A549 (cell line): ENCODE data around the gene PITPNC1. TPM values are rescaled to one million over a fixed set of nuclear protein-coding genes. Genes with fewer than 3 reads are reported as not detected.

Source experiments
- ATAC-seq, 2 experiments: fragments of 200-7000 bp in 1 of 2; fragments of >200 bp in 1 of 2; cut with Nextera tagmentation in 1 of 2; cut with Tn5 transposase in 1 of 2; 3 replicates each; pipeline versions ENCODE4 v1.8.0 to v1.9.1; 2018 to 2020; ENCODE audit warnings: mild to moderate bottlenecking in 1 of 2, moderate library complexity in 1 of 2
- CTCF ChIA-PET: fragments of 300-600 bp; sonication (Branson Sonifier 250); formaldehyde crosslinking; extraction: SDS; loops from one replicate; lab custom pipeline; 2021; ENCODE audit warnings: antibody characterized with exemption, inconsistent platforms; lab: Yijun Ruan, JAX
- POLR2A ChIA-PET: fragments of 350-600 bp; formaldehyde crosslinking; extraction: SDS; loops from one replicate; lab custom pipeline; 2021; ENCODE audit warnings: antibody characterized with exemption, inconsistent platforms; lab: Yijun Ruan, JAX
- DNase-seq, 2 experiments: peaks; one replicate each; pipeline versions ENCODE4 v3.0.0 to v3.0.0-alpha.2; 2011 to 2016; ENCODE audit warnings: low read depth in 1 of 2, low spot score in 1 of 2
- FAIRE-seq: peaks from 2 replicates; lab custom pipeline; 2011; peaks lifted over from hg19 to GRCh38; lab: Jason Lieb, UNC
- H3K27ac ChIP-seq, 2 experiments: fragments of >200 bp; sonication (Bioruptor Twin); formaldehyde crosslinking; 3 replicates each; pipeline ENCODE4 v1.5.1; 2016 to 2017
- H3K4me1 ChIP-seq: fragments of >200 bp; sonication (Bioruptor Twin); formaldehyde crosslinking; 3 replicates; pipeline ENCODE4 v1.6.1; 2016
- H3K4me2 ChIP-seq: fragments of >200 bp; sonication (Bioruptor Twin); formaldehyde crosslinking; 3 replicates; pipeline ENCODE4 v1.6.1; 2016
- H3K4me3 ChIP-seq: fragments of >200 bp; sonication (Bioruptor Twin); formaldehyde crosslinking; 3 replicates; pipeline ENCODE4 v1.5.1; 2016
- H3K9me3 ChIP-seq: fragments of >200 bp; sonication (Bioruptor Twin); formaldehyde crosslinking; 3 replicates; pipeline ENCODE4 v1.6.1; 2016
- BCL3 ChIP-seq: fragments of >200 bp; sonication (Bioruptor Twin); formaldehyde crosslinking; IDR thresholded peaks from 3 replicates; pipeline ENCODE4 v1.6.1; 2016
- BHLHE40 ChIP-seq: IDR thresholded peaks from 2 replicates; pipeline ENCODE4 v1.6.1; 2012; ENCODE audit warnings: low read depth, low read length, inconsistent platforms
- CBX2 ChIP-seq: fragments of 200-600 bp; sonication (generic); IDR thresholded peaks from 2 replicates; pipeline ENCODE4 v1.6.1; 2016; ENCODE audit warnings: low read depth, mild to moderate bottlenecking, borderline replicate concordance
- CEBPB ChIP-seq, 2 experiments: fragments of >200 bp in 1 of 2; sonication (Bioruptor Twin) in 1 of 2; formaldehyde crosslinking in 1 of 2; IDR thresholded peaks; 2 replicates each; pipeline ENCODE4 v1.6.1; 2012 to 2016
- ELK1 ChIP-seq: fragments of 150-350 bp; IDR thresholded peaks from 2 replicates; pipeline ENCODE4 v1.6.1; 2014; ENCODE audit warnings: low read depth, mild to moderate bottlenecking, low read length
- EP300 ChIP-seq, 2 experiments: fragments of >200 bp; sonication (Bioruptor Twin); formaldehyde crosslinking; IDR thresholded peaks; 2 replicates in 1 of 2; 3 replicates in 1 of 2; pipeline ENCODE4 v1.6.1; 2016 to 2017
- ESRRA ChIP-seq: fragments of 150-350 bp; IDR thresholded peaks from 2 replicates; pipeline ENCODE4 v1.6.1; 2014; ENCODE audit warnings: mild to moderate bottlenecking, low read length, borderline replicate concordance
- FOSL2 ChIP-seq, 2 experiments: fragments of 450-650 bp in 1 of 2; fragments of >200 bp in 1 of 2; sonication (Bioruptor Twin) in 1 of 2; formaldehyde crosslinking; IDR thresholded peaks; 2 replicates each; pipeline versions ENCODE4 v1.5.0 to v1.6.1; 2016 to 2020; ENCODE audit warnings: mild to moderate bottlenecking in 1 of 2, moderate library complexity in 1 of 2
- GATA3 ChIP-seq: IDR thresholded peaks from 2 replicates; pipeline ENCODE4 v1.6.1; 2012; ENCODE audit warnings: borderline replicate concordance
- HDAC2 ChIP-seq: fragments of 200-600 bp; sonication (generic); IDR thresholded peaks from 2 replicates; pipeline ENCODE4 v1.6.1; 2016
- HOXA7 ChIP-seq: fragments of 250-450 bp; sonication (Bioruptor Pico); IDR thresholded peaks from 2 replicates; pipeline ENCODE4 v1.5.0; 2020; ENCODE audit warnings: mild to moderate bottlenecking, moderate library complexity
- HOXB13 ChIP-seq: fragments of 250-450 bp; sonication (Bioruptor Pico); IDR thresholded peaks from 2 replicates; pipeline ENCODE4 v1.5.0; 2020; ENCODE audit warnings: low read depth, mild to moderate bottlenecking, moderate library complexity
- JUN ChIP-seq, 2 experiments: fragments of >200 bp; sonication (Bioruptor Twin); formaldehyde crosslinking; IDR thresholded peaks; 2 replicates in 1 of 2; 3 replicates in 1 of 2; pipeline ENCODE4 v1.6.1; 2016 to 2017
- KDM1A ChIP-seq: fragments of 200-600 bp; sonication (generic); IDR thresholded peaks from 2 replicates; pipeline ENCODE4 v1.6.1; 2016; ENCODE audit warnings: low read depth, mild to moderate bottlenecking
- NR3C1 ChIP-seq: fragments of >200 bp; sonication (Bioruptor Twin); formaldehyde crosslinking; IDR thresholded peaks from 3 replicates; pipeline ENCODE4 v1.6.1; 2017
- PBX3 ChIP-seq: IDR thresholded peaks from 2 replicates; pipeline ENCODE4 v1.6.1; 2012
- RNF2 ChIP-seq: fragments of 200-600 bp; sonication (generic); IDR thresholded peaks from 2 replicates; pipeline ENCODE4 v1.6.1; 2016; ENCODE audit warnings: low read depth, mild to moderate bottlenecking, antibody characterized with exemption, moderate library complexity, borderline replicate concordance
- TFCP2L1 ChIP-seq: fragments of 250-450 bp; sonication (Bioruptor Pico); IDR thresholded peaks from 2 replicates; pipeline ENCODE4 v1.5.0; 2021; ENCODE audit warnings: mild to moderate bottlenecking
- USF2 ChIP-seq: fragments of 450-650 bp; IDR thresholded peaks from 2 replicates; pipeline ENCODE4 v1.6.1; 2014; ENCODE audit warnings: antibody characterized with exemption
- ZC3H11A ChIP-seq: fragments of 450-650 bp; IDR thresholded peaks from 2 replicates; pipeline ENCODE4 v1.6.1; 2014; ENCODE audit warnings: antibody characterized with exemption, mild to moderate bottlenecking
- ZFP36 ChIP-seq: fragments of 450-650 bp; IDR thresholded peaks from 2 replicates; pipeline ENCODE4 v1.6.1; 2014; ENCODE audit warnings: borderline replicate concordance; ENCODE audit not compliant: partially characterized antibody
- WGBS: methylation state at CpG from one replicate; pipeline ENCODE4 v1.1.6; 2017; ENCODE audit errors: missing lambda C conversion rate; 5-methylcytosine and 5-hydroxymethylcytosine counted together
- polyA plus RNA-seq, 4 experiments: library from polyadenylated mRNA; depleted of rRNA in 3 of 4; stranded (reverse); fragments of >200 nt; fragmentation: RNase III in 1 of 4; extraction: RNeasy Plus Mini Kit Qiagen cat#74134 plus additional on column Dnase treatment in 1 of 4; gene quantifications; 2 replicates in 3 of 4; 3 replicates in 1 of 4; pipeline ENCODE4 v1.2.3, GENCODE V29; 2011 to 2017

The PITPNC1 gene
- polyA plus RNA-seq, 2 of the 4 experiments (the other 2 are of a cell fraction): 3.7 to 11.2 TPM

- TF ChIP-seq ELK1: no peak
Measured at GRCh38 chr17:67617304-67617899, 240.3 kb downstream of the PITPNC1 start (continued).

- no peak for DNase-seq
- Histone ChIP-seq H3K9me3 (no peaks in the 10 kb centered on the region), H3K4me2 (no peak overlapping the region), H3K4me3 (no peak overlapping the region), H3K4me1 (no peaks in the 10 kb centered on the region), H3K27ac (no peak overlapping the region)
- WGBS: 82% methylated on average over 8 of the region's 9 CpGs
- TF ChIP-seq CEBPB (IDR thresholded peaks at IDR 0.05) (no peak), BHLHE40 (no peak), EP300 (IDR thresholded peaks at IDR 0.05) (no peak)
- ChIA-PET POLR2A (no interaction called here), CTCF (interaction anchor here (0.7 to 1.7 kb wide), 8 partner anchors 8 to 245 kb away, joined by 3 to 7 read pairs (median 4); no protein-coding TSS in a partner anchor)
- no peak for FAIRE-seq
- ATAC-seq: no peak
Measured at GRCh38 chr17:67619555-67619954, 242.5 kb downstream of the PITPNC1 start.

GRCh38 chr17:67620088-67620487, 243.0 kb downstream of the PITPNC1 start:
- Histone ChIP-seq H3K4me1 (no peaks in the 10 kb centered on the region), H3K4me2 (no peak overlapping the region), H3K27ac (no peak overlapping the region), H3K9me3 (no peaks in the 10 kb centered on the region), H3K4me3 (no peak overlapping the region)
- TF ChIP-seq KDM1A: no peak
- no peak for TF ChIP-seq HDAC2
- ChIA-PET CTCF (interaction anchor here (0.7 to 1.7 kb wide), 7 partner anchors 9 to 245 kb away, joined by 3 to 7 read pairs (median 4); no protein-coding TSS in a partner anchor), POLR2A (no interaction called here)
- 80% methylated on average over 8 of the region's 8 CpGs for WGBS
- no peak for ATAC-seq
- DNase-seq: no peak
- FAIRE-seq: no peak

GRCh38 chr17:67620636-67621035, 243.6 kb downstream of the PITPNC1 start:
- Histone ChIP-seq H3K27ac (no peak overlapping the region), H3K4me3 (no peak overlapping the region), H3K4me2 (no peak overlapping the region), H3K9me3 (no peaks in the 10 kb centered on the region), H3K4me1 (no peaks in the 10 kb centered on the region)
- ATAC-seq (no peak), FAIRE-seq (no peak), DNase-seq (no peak)
- TF ChIP-seq HOXB13 (CRISPR knock-in tag) (no peak), ESRRA (no peak), TFCP2L1 (CRISPR knock-in tag) (no peak), RNF2 (no peak), PBX3 (no peak), HDAC2 (no peak), KDM1A (no peak), BCL3 (no peak), JUN (IDR thresholded peaks at IDR 0.05) (no peak), ELK1 (no peak), ZC3H11A (no peak), USF2 (no peak), CEBPB (IDR thresholded peaks at IDR 0.05) (no peak), HOXA7 (no peak), CBX2 (no peak), ZFP36 (no peak), FOSL2 (IDR thresholded peaks at IDR 0.05) (no peak), FOSL2 (CRISPR knock-in tag; IDR thresholded peaks at IDR 0.05) (no peak), NR3C1 (no peak), GATA3 (no peak)
- ChIA-PET CTCF (interaction anchor here (1.1 to 1.7 kb wide), 5 partner anchors 9 to 246 kb away, joined by 3 to 7 read pairs (median 4); no protein-coding TSS in a partner anchor), POLR2A (no interaction called here)
- WGBS: 93% methylated on average over 8 of the region's 8 CpGs
